HEK293 (cell line): Measurements from ENCODE around the gene GCC2.
"Not testable (repeated sequence)": the region's sequence is repeated elsewhere in the genome, so short reads cannot be mapped to it uniquely, and the experiment has no call there.

Experiments used
- CTCF ChIA-PET: fragments of 350-600 bp; formaldehyde crosslinking; extraction: SDS; loops from one replicate; lab custom pipeline; 2021; ENCODE audit warnings: antibody characterized with exemption; lab: Yijun Ruan, JAX
- POLR2A ChIA-PET: fragments of 300-600 bp; formaldehyde crosslinking; extraction: SDS; loops from one replicate; lab custom pipeline; 2020; ENCODE audit warnings: antibody characterized with exemption, inconsistent platforms; lab: Yijun Ruan, JAX
- H3K27ac ChIP-seq: fragments of 200-500 bp; sonication (Bioruptor generic); 2 replicates; pipeline ENCODE4 v1.5.1; 2014; ENCODE audit warnings: low read depth, low read length, control low read depth, inconsistent platforms; ENCODE audit errors: extremely low read depth
- H3K36me3 ChIP-seq, 2 experiments: fragments of 200-500 bp in 1 of 2; sonication (Bioruptor generic) in 1 of 2; 1 replicate in 1 of 2; 2 replicates in 1 of 2; pipeline ENCODE4 v1.5.1; 2014 to 2017; ENCODE audit warnings: inconsistent platforms in 2 of 2, low read length in 2 of 2; ENCODE audit not compliant: control insufficient read depth in 2 of 2, insufficient read depth in 1 of 2
- H3K4me1 ChIP-seq: fragments of 200-500 bp; sonication (Bioruptor generic); 2 replicates; pipeline ENCODE4 v1.5.1; 2014; ENCODE audit warnings: mild to moderate bottlenecking, low read length, inconsistent platforms; ENCODE audit not compliant: control insufficient read depth, insufficient read depth
- H3K4me3 ChIP-seq: 2 replicates; pipeline ENCODE4 v1.5.1; 2011; ENCODE audit warnings: low read depth, mild to moderate bottlenecking, control low read depth, low read length, moderate library complexity
- H3K9me3 ChIP-seq: fragments of 200-500 bp; sonication (Bioruptor generic); 2 replicates; pipeline ENCODE4 v1.5.1; 2014; ENCODE audit warnings: low read depth, low read length, inconsistent platforms; ENCODE audit not compliant: control insufficient read depth, insufficient read depth
- IKZF3 ChIP-seq: fragments of 450-650 bp; IDR thresholded peaks from 2 replicates; pipeline ENCODE4 v1.5.0; 2018; ENCODE audit warnings: missing biosample characterization, mild to moderate bottlenecking, missing genetic modification characterization, moderate library complexity
- KLF16 ChIP-seq: fragments of 450-650 bp; formaldehyde crosslinking; IDR thresholded peaks from 2 replicates; pipeline ENCODE4 v1.5.1; 2017; ENCODE audit warnings: missing biosample characterization, missing genetic modification characterization
- PBX3 ChIP-seq: sonication (generic); formaldehyde crosslinking; IDR thresholded peaks from 2 replicates; pipeline ENCODE4 v1.8.1; 2022; ENCODE audit warnings: mild to moderate bottlenecking, moderate library complexity, missing genetic modification reagents
- ZFHX2 ChIP-seq: fragments of 450-650 bp; formaldehyde crosslinking; conservative IDR thresholded peaks from 2 replicates; pipeline ENCODE4 v1.5.1; 2016; ENCODE audit warnings: missing biosample characterization, missing genetic modification characterization
- ZFP37 ChIP-seq: fragments of 450-650 bp; formaldehyde crosslinking; IDR thresholded peaks from 2 replicates; pipeline ENCODE4 v1.5.1; 2016; ENCODE audit warnings: missing biosample characterization, missing genetic modification characterization
- ZNF138 ChIP-seq: fragments of 450-650 bp; formaldehyde crosslinking; IDR thresholded peaks from 2 replicates; pipeline ENCODE4 v1.5.1; 2016; ENCODE audit warnings: missing biosample characterization, missing genetic modification characterization, borderline replicate concordance
- ZNF239 ChIP-seq: fragments of 450-650 bp; formaldehyde crosslinking; IDR thresholded peaks from 2 replicates; pipeline ENCODE4 v1.5.1; 2016; ENCODE audit warnings: missing biosample characterization, missing genetic modification characterization
- ZNF664 ChIP-seq: fragments of 450-650 bp; formaldehyde crosslinking; IDR thresholded peaks from 2 replicates; pipeline ENCODE4 v1.5.1; 2016; ENCODE audit warnings: missing biosample characterization, missing genetic modification characterization
- ZNF792 ChIP-seq: fragments of 450-650 bp; formaldehyde crosslinking; IDR thresholded peaks from 2 replicates; pipeline ENCODE4 v1.5.1; 2016; ENCODE audit warnings: missing biosample characterization, missing genetic modification characterization
- TF ChIP-seq, protein P1 (sequence below): fragments of 450-650 bp; formaldehyde crosslinking; IDR thresholded peaks from 2 replicates; pipeline ENCODE4 v1.5.1; 2016; ENCODE audit warnings: missing biosample characterization, missing genetic modification characterization

Gene GCC2

GRCh38 chr2:108555572-108555971 is 106.6 kb downstream of the GCC2 start:
- Histone ChIP-seq H3K27ac (no peak overlapping the region), H3K4me1 (peaks cover 7% of the 10 kb centered on the region), H3K36me3 (no peaks in the 10 kb centered on the region), H3K9me3 (no peaks in the 10 kb centered on the region), H3K4me3 (no peak overlapping the region)
- TF ChIP-seq ZFP37 (tag by site-specific recombination) (no peak), PBX3 (CRISPR knock-in tag) (no peak), IKZF3 (tag by site-specific recombination) (no peak), ZNF138 (no peak), ZNF239 (no peak), ZNF664 (no peak), ZFHX2 (no peak), KLF16 (tag by site-specific recombination) (no peak), ZNF792 (tag by site-specific recombination) (no peak)
- TF ChIP-seq, protein P1, sequence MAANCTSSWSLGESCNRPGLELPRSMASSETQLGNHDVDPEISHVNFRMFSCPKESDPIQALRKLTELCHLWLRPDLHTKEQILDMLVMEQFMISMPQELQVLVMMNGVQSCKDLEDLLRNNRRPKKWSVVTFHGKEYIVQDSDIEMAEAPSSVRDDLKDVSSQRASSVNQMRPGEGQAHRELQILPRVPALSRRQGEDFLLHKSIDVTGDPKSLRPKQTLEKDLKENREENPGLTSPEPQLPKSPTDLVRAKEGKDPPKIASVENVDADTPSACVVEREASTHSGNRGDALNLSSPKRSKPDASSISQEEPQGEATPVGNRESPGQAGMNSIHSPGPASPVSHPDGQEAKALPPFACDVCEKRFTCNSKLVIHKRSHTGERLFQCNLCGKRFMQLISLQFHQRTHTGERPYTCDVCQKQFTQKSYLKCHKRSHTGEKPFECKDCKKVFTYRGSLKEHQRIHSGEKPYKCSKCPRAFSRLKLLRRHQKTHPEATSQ (tag by site-specific recombination) = no peak
- POLR2A ChIA-PET = interaction anchor here (1.6 kb wide), 1 partner anchor 22 kb away, joined by 4 read pairs; the partner anchor contains the start of gene LIMS1
- CTCF ChIA-PET = interaction anchor here (0.6 to 0.8 kb wide), 2 partner anchors 19 to 324 kb away, joined by 3 read pairs; no protein-coding TSS in a partner anchor

- POLR2A ChIA-PET, H3K27ac ChIP-seq, H3K4me3 ChIP-seq, CTCF ChIA-PET, H3K4me1 ChIP-seq, H3K36me3 ChIP-seq, H3K9me3 ChIP-seq: not testable (repeated sequence)
Observed at GRCh38 chr2:108556581-108556980, 107.6 kb downstream of the GCC2 start.
